Endometrium (tissue), 2 donors: ENCODE measurements around the gene NUP210L.

Experiments
- FAIRE-seq: peaks from 2 replicates; lab custom pipeline; 2012; peaks lifted over from hg19 to GRCh38; lab: Jason Lieb, UNC
- donor health status: control.
- donor health status: control.

Gene NUP210L

DNA sequence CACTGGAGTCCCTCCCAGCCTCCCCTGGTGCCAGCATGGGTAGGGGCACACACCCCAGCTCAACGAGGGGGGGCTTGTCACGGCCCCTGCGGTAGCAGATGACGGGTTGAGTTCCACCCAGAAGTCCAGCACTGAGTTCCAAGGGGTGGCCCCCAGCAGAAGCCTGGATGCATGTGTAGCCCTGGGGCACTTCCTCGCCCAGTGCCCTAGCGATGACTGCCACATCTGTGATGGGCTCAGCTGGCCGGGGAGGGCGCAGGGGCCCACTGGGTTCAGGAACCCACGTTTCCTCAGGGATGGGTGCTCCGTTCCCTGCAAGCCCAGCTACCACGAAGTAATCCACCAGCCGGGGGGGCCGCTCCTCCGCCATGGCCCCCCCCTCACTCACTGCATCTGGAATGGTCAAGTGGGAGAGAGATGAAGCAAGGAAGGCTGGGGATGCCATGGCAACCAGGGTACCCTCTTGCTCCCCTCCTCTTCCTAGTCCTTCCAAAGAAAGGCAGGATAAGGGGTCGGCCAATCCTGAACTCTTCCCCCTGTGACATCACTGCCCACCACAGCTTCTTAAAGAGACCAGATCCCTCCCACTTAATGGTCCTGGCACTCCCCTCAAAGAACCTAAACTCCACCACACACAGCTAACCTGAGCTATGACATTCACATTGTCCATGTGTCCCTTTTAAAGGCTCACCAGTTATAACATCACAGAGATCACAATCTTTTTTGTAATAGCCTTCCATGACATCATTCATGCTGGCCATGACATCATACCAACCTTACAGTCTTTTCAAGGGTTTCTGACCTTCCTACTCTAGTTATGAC, 210.7 kb downstream of the NUP210L start:
- no peak for FAIRE-seq

DNA sequence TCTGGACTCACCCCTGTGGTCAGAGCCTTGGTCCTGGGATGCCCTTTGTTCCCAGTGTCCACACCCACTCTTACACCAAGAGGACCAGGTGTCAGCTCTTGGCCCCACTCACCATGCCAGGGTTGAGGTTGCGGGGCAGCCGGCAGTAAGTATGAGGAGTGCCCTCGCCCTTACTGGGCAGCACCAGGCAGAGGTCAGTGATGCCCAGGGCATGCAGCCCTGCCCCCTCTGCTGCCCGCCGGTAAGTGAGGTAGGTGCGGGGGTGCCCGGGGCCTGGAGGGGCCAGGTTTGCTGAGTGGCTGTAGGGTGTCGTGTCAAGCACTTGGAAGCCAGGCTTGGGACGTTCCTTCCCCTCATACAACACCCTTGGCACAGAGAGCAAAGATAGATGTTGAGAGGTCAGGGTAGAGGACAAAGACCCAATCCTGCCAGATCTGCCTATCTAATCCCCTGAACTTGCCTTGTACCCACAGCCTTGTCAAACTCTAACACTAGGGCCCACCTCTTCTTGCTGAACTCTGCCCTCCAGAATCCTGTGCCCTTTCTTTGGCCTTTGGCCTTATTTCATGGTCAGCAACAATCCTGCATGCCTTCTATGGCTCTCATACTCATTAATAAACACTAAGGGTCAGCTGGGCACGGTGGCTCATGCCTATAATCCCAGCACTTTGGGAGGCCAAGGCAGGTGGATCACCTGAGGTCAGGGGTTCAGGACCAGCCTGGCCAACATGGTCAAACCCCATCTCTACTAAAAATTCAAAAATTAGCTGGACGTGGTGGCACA, 211.9 kb downstream of the NUP210L start:
- no peak for FAIRE-seq
